DOHH2 (cell line): ENCODE results near the gene OR4D5.

Experiments
- H3F3A ChIP-seq: fragments of 200-600 bp; sonication (generic), shearing (Covaris generic); 2 replicates; pipeline ENCODE4 v1.6.0; 2016; ENCODE audit warnings: antibody characterized with exemption, mild to moderate bottlenecking; ENCODE audit not compliant: control insufficient read depth, insufficient read depth
- H3K27ac ChIP-seq: fragments of 200-600 bp; sonication (generic); 2 replicates; pipeline ENCODE4 v1.5.1; 2014; ENCODE audit warnings: low read depth, mild to moderate bottlenecking, low read length, moderate library complexity
- H3K27me3 ChIP-seq: fragments of 200-600 bp; sonication (generic); 2 replicates; pipeline ENCODE4 v1.6.1; 2014; ENCODE audit warnings: mild to moderate bottlenecking, low read length, mixed read lengths; ENCODE audit not compliant: control insufficient read depth
- H3K36me3 ChIP-seq: fragments of 200-600 bp; sonication (generic); 2 replicates; pipeline ENCODE4 v1.6.1; 2014; ENCODE audit warnings: mild to moderate bottlenecking, low read length, moderate library complexity, mixed read lengths; ENCODE audit not compliant: control insufficient read depth
- H3K4me1 ChIP-seq: fragments of 200-600 bp; sonication (generic); 2 replicates; pipeline ENCODE4 v1.6.1; 2014; ENCODE audit warnings: mild to moderate bottlenecking, low read length, mixed read lengths; ENCODE audit not compliant: control insufficient read depth
- H3K4me2 ChIP-seq: fragments of 200-600 bp; sonication (generic); 2 replicates; pipeline ENCODE4 v1.6.0; 2014; ENCODE audit warnings: mild to moderate bottlenecking, low read length, moderate library complexity
- H3K4me3 ChIP-seq: fragments of 200-600 bp; sonication (generic); 2 replicates; pipeline ENCODE4 v1.5.1; 2014; ENCODE audit warnings: mild to moderate bottlenecking, low read length, mixed read lengths
- H3K79me2 ChIP-seq: fragments of 200-600 bp; sonication (generic); 2 replicates; pipeline ENCODE4 v1.6.1; 2014; ENCODE audit warnings: mild to moderate bottlenecking, low read length, mixed read lengths; ENCODE audit not compliant: control insufficient read depth
- H3K9me2 ChIP-seq: fragments of 200-600 bp; sonication (generic); replicated peaks from 2 replicates; pipeline ENCODE4 v1.6.1; 2014; ENCODE audit warnings: mild to moderate bottlenecking, low read length, mixed read lengths; ENCODE audit not compliant: control insufficient read depth
- H3K9me3 ChIP-seq: fragments of 200-600 bp; sonication (generic); 2 replicates; pipeline ENCODE4 v1.6.1; 2014; ENCODE audit warnings: antibody characterized with exemption, low read length, mixed read lengths; ENCODE audit not compliant: control insufficient read depth, insufficient read depth
- H4K20me1 ChIP-seq: fragments of 200-600 bp; sonication (generic); 2 replicates; pipeline ENCODE4 v1.6.0; 2014; ENCODE audit warnings: low read depth, mild to moderate bottlenecking, antibody characterized with exemption, low read length, moderate library complexity; ENCODE audit not compliant: control insufficient read depth, insufficient read depth
- EZH2phosphoT487 ChIP-seq: fragments of 200-600 bp; sonication (generic); IDR thresholded peaks from 2 replicates; pipeline ENCODE4 v1.6.1; 2017; ENCODE audit warnings: borderline replicate concordance, mild to moderate bottlenecking, antibody characterized with exemption, low read length, moderate library complexity, mixed read lengths
- TF ChIP-seq, protein P1 (sequence below): fragments of 200-600 bp; sonication (generic); IDR thresholded peaks from one replicate; pipeline ENCODE4 v1.5.1; 2014; ENCODE audit warnings: antibody characterized with exemption, mild to moderate bottlenecking, low read depth, low read length; ENCODE audit not compliant: poor library complexity, severe bottlenecking

OR4D5 gene

DNA sequence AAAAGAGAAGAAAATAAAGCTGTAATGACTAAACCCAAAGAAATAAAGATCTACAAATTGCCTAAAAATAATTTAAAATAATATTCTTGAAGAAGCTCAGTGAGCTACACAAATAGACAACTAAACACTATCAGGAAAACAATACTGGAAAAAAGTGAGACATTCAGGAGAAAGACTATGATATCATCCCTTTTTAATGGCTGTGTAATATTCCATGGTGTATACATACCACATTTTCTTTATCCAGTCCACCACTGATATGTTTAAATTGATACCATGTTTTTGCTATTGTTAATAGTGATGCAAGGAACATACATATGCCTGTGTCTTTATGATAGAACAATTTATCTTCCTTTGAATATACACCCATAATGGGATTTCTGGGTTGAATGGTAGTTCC lies 17.3 kb downstream of the OR4D5 start:
- Histone ChIP-seq H3F3A (no peaks in the 10 kb centered on the region), H3K27ac (no peak overlapping the region), H3K9me2 (no peaks in the 10 kb centered on the region), H3K4me3 (no peak overlapping the region), H3K27me3 (no peaks in the 10 kb centered on the region), H3K4me1 (no peaks in the 10 kb centered on the region), H3K9me3 (no peaks in the 10 kb centered on the region), H4K20me1 (no peaks in the 10 kb centered on the region), H3K36me3 (no peaks in the 10 kb centered on the region), H3K4me2 (no peak overlapping the region), H3K79me2 (no peaks in the 10 kb centered on the region)
- no peak for TF ChIP-seq EZH2phosphoT487
- TF ChIP-seq, protein P1, sequence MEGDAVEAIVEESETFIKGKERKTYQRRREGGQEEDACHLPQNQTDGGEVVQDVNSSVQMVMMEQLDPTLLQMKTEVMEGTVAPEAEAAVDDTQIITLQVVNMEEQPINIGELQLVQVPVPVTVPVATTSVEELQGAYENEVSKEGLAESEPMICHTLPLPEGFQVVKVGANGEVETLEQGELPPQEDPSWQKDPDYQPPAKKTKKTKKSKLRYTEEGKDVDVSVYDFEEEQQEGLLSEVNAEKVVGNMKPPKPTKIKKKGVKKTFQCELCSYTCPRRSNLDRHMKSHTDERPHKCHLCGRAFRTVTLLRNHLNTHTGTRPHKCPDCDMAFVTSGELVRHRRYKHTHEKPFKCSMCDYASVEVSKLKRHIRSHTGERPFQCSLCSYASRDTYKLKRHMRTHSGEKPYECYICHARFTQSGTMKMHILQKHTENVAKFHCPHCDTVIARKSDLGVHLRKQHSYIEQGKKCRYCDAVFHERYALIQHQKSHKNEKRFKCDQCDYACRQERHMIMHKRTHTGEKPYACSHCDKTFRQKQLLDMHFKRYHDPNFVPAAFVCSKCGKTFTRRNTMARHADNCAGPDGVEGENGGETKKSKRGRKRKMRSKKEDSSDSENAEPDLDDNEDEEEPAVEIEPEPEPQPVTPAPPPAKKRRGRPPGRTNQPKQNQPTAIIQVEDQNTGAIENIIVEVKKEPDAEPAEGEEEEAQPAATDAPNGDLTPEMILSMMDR: no peak

GRCh38 chr11:123973816-123974215 lies 34.4 kb downstream of the OR4D5 start:
- TF ChIP-seq, protein P1: no peak
- TF ChIP-seq EZH2phosphoT487: no peak
- H3K9me2 ChIP-seq: no peaks in the 10 kb centered on the region
- no peaks in the 10 kb centered on the region for H3F3A ChIP-seq
- H3K27ac ChIP-seq: no peak overlapping the region
- H3K4me3 ChIP-seq: no peak overlapping the region
- no peaks in the 10 kb centered on the region for H3K9me3 ChIP-seq
- H3K79me2 ChIP-seq: no peaks in the 10 kb centered on the region
- H3K4me1 ChIP-seq: no peaks in the 10 kb centered on the region
- H3K36me3 ChIP-seq: no peaks in the 10 kb centered on the region
- H3K4me2 ChIP-seq: no peak overlapping the region
- no peaks in the 10 kb centered on the region for H4K20me1 ChIP-seq
- no peaks in the 10 kb centered on the region for H3K27me3 ChIP-seq

DNA sequence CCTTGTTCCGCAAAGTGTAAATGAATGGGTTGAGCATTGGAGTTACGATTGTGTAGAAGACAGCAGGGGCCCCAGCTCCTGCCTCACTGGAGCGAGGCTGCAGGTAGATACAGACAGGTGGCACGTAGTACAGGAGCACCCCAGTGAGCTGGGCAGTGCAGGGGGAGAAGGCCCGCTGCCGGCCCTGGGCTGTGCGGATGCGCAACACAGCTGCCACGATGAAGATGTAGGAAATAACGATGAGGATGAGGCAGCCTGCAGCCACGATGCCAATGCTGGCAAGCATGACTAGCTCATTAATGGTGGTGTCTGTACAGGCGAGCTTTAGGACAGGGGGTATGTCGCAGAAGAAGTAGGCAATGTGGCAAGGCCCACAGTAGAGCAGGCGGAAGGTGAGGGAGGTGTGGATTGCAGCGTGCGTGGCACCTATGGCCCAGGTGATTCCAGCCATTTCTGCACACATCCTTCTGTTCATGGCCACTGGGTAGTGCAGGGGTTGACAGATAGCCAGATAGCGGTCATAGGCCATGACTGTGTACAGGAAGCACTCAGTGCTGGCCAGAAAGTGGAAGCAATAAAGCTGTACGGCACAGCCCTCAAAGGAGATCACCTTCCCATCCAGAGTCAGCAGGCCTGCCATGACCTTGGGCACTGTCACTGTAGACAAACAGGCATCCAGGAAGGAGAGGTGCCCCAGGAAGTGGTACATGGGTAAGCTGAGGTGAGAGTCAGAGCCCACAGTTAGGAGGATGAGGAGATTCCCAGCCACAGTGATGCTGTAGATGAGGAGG lies 37.5 kb downstream of the OR4D5 start:
- Histone ChIP-seq H4K20me1 (no peaks in the 10 kb centered on the region), H3K79me2 (no peaks in the 10 kb centered on the region), H3K4me1 (no peaks in the 10 kb centered on the region), H3K9me3 (no peaks in the 10 kb centered on the region), H3K27ac (no peak overlapping the region), H3K27me3 (no peaks in the 10 kb centered on the region), H3K4me3 (no peak overlapping the region), H3K36me3 (no peaks in the 10 kb centered on the region), H3F3A (no peaks in the 10 kb centered on the region), H3K4me2 (no peak overlapping the region), H3K9me2 (no peaks in the 10 kb centered on the region)
- TF ChIP-seq, protein P1: no peak
- TF ChIP-seq EZH2phosphoT487: no peak
